Osteoblast (primary cell): Measurements from ENCODE around the gene SMAD7. TPM values are rescaled to one million over a fixed set of nuclear protein-coding genes. Genes with fewer than 3 reads are reported as not detected.

Experiments used
- DNase-seq: peaks from one replicate; pipeline ENCODE4 v3.0.0; 2011; ENCODE audit warnings: low spot score, mixed read lengths; ENCODE audit not compliant: insufficient read length; ENCODE audit errors: missing footprints
- H2AFZ ChIP-seq: 2 replicates; pipeline ENCODE4 v1.6.0; 2011; ENCODE audit warnings: mild to moderate bottlenecking, low read length
- H3K27ac ChIP-seq: 2 replicates; pipeline ENCODE4 v1.5.1; 2011; ENCODE audit warnings: mild to moderate bottlenecking, low read depth, low read length, moderate library complexity
- H3K27me3 ChIP-seq: 2 replicates; pipeline ENCODE4 v1.6.0; 2012; ENCODE audit warnings: mild to moderate bottlenecking, control low read depth, inconsistent platforms, low read length, moderate library complexity; ENCODE audit not compliant: insufficient read depth
- H3K36me3 ChIP-seq: 2 replicates; pipeline ENCODE4 v1.5.1; 2011; ENCODE audit warnings: mild to moderate bottlenecking, low read length, control low read depth, moderate library complexity; ENCODE audit not compliant: insufficient read depth
- H3K4me1 ChIP-seq: 2 replicates; pipeline ENCODE4 v1.5.1; 2011; ENCODE audit warnings: mild to moderate bottlenecking, low read length, control low read depth, moderate library complexity; ENCODE audit not compliant: insufficient read depth
- H3K4me2 ChIP-seq: 2 replicates; pipeline ENCODE4 v1.6.0; 2011; ENCODE audit warnings: mild to moderate bottlenecking, low read length; ENCODE audit not compliant: insufficient read depth
- H3K4me3 ChIP-seq: fragments of 200-600 bp; sonication (generic); 3 replicates; pipeline ENCODE4 v1.5.1; 2012; ENCODE audit warnings: mild to moderate bottlenecking, low read length, inconsistent platforms; ENCODE audit not compliant: insufficient read depth
- H3K79me2 ChIP-seq: 2 replicates; pipeline ENCODE4 v1.6.0; 2012; ENCODE audit warnings: mild to moderate bottlenecking, low read length, control low read depth, inconsistent platforms; ENCODE audit not compliant: insufficient read depth
- H3K9me3 ChIP-seq: 2 replicates; pipeline ENCODE4 v1.5.1; 2011; ENCODE audit warnings: low read depth, low read length, control low read depth
- H4K20me1 ChIP-seq: 2 replicates; pipeline ENCODE4 v1.6.0; 2012; ENCODE audit warnings: mild to moderate bottlenecking, low read length, control low read depth; ENCODE audit not compliant: insufficient read depth
- total RNA-seq: library from RNA; depleted of rRNA; stranded (reverse); fragments of >200 nt; gene quantifications from 2 replicates; pipeline ENCODE4 v1.2.3, GENCODE V29; 2012
- TF ChIP-seq, protein P1 (sequence below): IDR thresholded peaks from 2 replicates; pipeline ENCODE4 v1.5.1; 2011; ENCODE audit warnings: mild to moderate bottlenecking, low read depth, low read length, moderate library complexity; ENCODE audit errors: extremely low read depth

Gene SMAD7
- total RNA-seq, 1 donor, result 76.0 TPM

DNA sequence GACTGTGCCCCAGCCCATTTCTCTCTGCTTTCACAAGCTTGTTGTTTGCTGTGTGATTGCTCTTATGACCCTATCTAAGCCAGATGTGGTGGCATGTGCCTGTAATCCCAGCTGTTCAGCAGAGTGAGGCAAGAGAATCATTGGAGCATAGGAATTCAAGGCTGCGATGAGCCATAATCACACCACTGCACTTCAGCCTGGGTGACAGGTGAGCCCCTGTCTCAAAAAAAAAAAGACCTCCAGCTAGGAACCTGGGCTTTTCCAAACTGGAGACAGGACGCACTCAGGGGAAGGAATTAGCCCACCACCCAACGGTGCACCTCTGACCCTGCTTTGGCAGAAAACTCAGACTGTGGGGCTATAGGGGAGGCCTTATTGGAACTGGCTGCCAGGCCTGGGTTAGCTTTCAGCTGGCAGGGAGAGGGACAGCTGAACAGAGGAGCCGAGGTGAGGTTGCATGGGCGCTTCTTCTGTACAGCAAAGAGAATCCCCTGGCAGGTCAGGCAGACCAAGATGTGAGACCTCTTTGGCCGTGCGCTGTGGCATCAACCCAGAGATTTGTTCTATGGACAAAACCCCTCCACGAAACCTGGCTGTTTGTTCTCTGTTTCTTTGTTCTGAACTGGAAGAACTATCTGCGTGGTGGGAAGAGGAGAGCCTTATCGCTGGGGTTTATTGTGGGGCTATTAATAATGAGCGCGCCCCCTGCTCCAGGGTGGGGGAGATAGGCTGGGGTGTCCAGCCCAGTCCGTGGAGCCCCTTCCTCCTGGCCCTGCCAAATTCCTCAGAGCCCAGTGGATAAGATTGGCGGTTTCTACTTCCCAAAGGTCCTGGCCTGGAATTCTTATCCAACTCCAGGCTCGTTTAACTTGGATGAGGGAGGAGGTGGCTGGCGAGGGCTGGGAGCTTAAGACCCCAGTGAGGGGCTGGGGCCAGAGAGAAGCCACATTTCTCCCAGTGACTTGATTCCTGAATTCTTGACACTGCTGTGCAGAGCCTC lies 38.8 kb upstream of the SMAD7 start:
- Histone ChIP-seq H3K36me3 (no peaks in the 10 kb centered on the region), H4K20me1 (no peaks in the 10 kb centered on the region), H3K9me3 (no peaks in the 10 kb centered on the region), H3K79me2 (no peaks in the 10 kb centered on the region), H2AFZ (peak overlapping the region; percentile 77), H3K4me3 (no peak overlapping the region), H3K27ac (peak overlapping the region; percentile 82), H3K4me2 (peak overlapping the region; percentile 7), H3K27me3 (no peaks in the 10 kb centered on the region), H3K4me1 (peaks cover 32% of the 10 kb centered on the region)
- peak; percentile 18 for DNase-seq
- TF ChIP-seq, protein P1, sequence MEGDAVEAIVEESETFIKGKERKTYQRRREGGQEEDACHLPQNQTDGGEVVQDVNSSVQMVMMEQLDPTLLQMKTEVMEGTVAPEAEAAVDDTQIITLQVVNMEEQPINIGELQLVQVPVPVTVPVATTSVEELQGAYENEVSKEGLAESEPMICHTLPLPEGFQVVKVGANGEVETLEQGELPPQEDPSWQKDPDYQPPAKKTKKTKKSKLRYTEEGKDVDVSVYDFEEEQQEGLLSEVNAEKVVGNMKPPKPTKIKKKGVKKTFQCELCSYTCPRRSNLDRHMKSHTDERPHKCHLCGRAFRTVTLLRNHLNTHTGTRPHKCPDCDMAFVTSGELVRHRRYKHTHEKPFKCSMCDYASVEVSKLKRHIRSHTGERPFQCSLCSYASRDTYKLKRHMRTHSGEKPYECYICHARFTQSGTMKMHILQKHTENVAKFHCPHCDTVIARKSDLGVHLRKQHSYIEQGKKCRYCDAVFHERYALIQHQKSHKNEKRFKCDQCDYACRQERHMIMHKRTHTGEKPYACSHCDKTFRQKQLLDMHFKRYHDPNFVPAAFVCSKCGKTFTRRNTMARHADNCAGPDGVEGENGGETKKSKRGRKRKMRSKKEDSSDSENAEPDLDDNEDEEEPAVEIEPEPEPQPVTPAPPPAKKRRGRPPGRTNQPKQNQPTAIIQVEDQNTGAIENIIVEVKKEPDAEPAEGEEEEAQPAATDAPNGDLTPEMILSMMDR, result no peak

DNA sequence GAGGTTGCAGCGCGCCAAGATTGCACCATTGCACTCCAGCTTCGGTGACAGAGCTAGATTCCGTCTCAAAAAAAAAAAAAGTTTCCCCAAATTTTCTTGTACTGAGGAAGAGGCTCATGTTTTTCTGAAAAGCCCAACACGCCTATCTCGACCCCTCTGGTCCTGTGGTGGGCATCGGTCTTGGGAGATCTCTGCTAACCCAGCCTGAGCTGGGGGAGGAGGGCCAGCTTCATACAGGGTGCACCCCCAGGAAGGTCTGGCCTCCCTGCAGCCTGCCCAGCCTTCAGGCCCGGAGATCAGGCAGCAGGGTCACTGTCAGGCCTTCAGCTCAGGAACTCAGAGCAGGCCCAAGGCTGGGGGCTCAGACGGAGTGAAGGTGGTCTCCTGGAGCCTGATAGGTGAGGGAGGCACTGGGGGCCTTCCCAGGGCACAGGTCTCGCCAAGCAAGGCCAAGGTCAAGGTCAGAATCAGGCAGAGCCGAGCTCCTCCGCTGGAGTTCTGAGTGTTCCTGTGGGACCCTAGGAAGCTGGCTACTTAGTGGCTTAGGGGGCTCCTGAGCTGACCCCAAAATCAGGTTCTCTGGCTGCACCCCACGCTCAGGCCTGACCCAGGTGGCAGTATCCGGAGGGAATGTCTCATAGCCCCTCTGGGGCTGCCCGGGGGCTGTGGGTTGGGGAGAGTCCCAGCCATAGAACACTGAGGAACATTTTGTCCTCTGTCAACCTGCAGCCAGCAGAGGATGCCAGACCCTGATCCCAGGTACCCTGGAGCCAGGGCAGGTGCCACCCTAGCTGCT lies 37.9 kb upstream of the SMAD7 start:
- Histone ChIP-seq H2AFZ (no peak overlapping the region), H3K79me2 (no peaks in the 10 kb centered on the region), H3K27ac (no peak overlapping the region), H3K4me1 (peaks cover 24% of the 10 kb centered on the region), H3K27me3 (no peaks in the 10 kb centered on the region), H3K4me3 (no peak overlapping the region), H3K9me3 (no peaks in the 10 kb centered on the region), H3K4me2 (no peak overlapping the region), H4K20me1 (no peaks in the 10 kb centered on the region), H3K36me3 (no peaks in the 10 kb centered on the region)
- TF ChIP-seq, protein P1, result no peak
- DNase-seq, result peak; percentile 34

GRCh38 chr18:48987821-48988220 lies 37.1 kb upstream of the SMAD7 start:
- TF ChIP-seq, protein P1, result no peak
- Histone ChIP-seq H2AFZ (peak overlapping the region; percentile 35), H3K4me3 (no peak overlapping the region), H3K4me1 (peaks cover 15% of the 10 kb centered on the region), H3K79me2 (no peaks in the 10 kb centered on the region), H3K36me3 (no peaks in the 10 kb centered on the region), H3K4me2 (no peak overlapping the region), H3K27ac (peak overlapping the region; percentile 46), H4K20me1 (no peaks in the 10 kb centered on the region), H3K9me3 (no peaks in the 10 kb centered on the region), H3K27me3 (no peaks in the 10 kb centered on the region)
- DNase-seq, result peak; percentile 85
